Lower lobe of right lung (tissue), 2 donors: ENCODE results near the gene NNT. TPM values are rescaled to one million over a fixed set of nuclear protein-coding genes. Genes with fewer than 3 reads are reported as not detected.
A peak's percentile ranks its signal among the peaks of the same experiment; 100 is the strongest.

ENCODE experiments used
- ATAC-seq, 2 donors: fragments of 200-7000 bp; cut with Tn5 transposase; one replicate each; pipeline ENCODE4 v1.9.1; 2020 to 2022; ENCODE audit warnings: mild to moderate bottlenecking in 2 of 2, moderate library complexity in 2 of 2
- DNase-seq: peaks from one replicate; pipeline ENCODE4 v3.0.0-alpha.2; 2020
- H3K27ac ChIP-seq: fragments of 200-600 bp; one replicate; pipeline ENCODE4 v1.8.0; 2022
- H3K27me3 ChIP-seq: fragments of 200-600 bp; one replicate; pipeline ENCODE4 v1.8.0; 2022; ENCODE audit warnings: low read depth
- H3K36me3 ChIP-seq: fragments of 200-600 bp; one replicate; pipeline ENCODE4 v1.8.0; 2022; ENCODE audit warnings: mild to moderate bottlenecking
- H3K4me1 ChIP-seq: fragments of 200-600 bp; one replicate; pipeline ENCODE4 v1.8.0; 2022
- H3K4me3 ChIP-seq: fragments of 200-600 bp; one replicate; pipeline ENCODE4 v1.8.0; 2022; ENCODE audit warnings: mild to moderate bottlenecking
- H3K9me3 ChIP-seq: fragments of 200-600 bp; one replicate; pipeline ENCODE4 v1.8.0; 2022
- intact Hi-C: fragments of 100-400 bp; cut with DNase I; formaldehyde crosslinking; loops from one replicate; pipeline ENCODE4 v1.11.0; 2022
- total RNA-seq: library from RNA; stranded (reverse); fragmentation: NEBNext Ultra II Directional; extraction: Animal tissue kit (Norgen Biotek cat#: 25700); gene quantifications from one replicate; pipeline ENCODE4 v1.2.1, GENCODE V29; 2021
- TF ChIP-seq, protein P1 (sequence below): fragments of 200-600 bp; IDR thresholded peaks from one replicate; pipeline ENCODE4 v1.8.0; 2022; ENCODE audit warnings: antibody characterized with exemption, mild to moderate bottlenecking
- donor health status: DM: no; HTN: yes; CAD: no; lungs with severe emphysema.

Gene NNT
- total RNA-seq, 1 donor from 2014 or later = 70.9 TPM

DNA sequence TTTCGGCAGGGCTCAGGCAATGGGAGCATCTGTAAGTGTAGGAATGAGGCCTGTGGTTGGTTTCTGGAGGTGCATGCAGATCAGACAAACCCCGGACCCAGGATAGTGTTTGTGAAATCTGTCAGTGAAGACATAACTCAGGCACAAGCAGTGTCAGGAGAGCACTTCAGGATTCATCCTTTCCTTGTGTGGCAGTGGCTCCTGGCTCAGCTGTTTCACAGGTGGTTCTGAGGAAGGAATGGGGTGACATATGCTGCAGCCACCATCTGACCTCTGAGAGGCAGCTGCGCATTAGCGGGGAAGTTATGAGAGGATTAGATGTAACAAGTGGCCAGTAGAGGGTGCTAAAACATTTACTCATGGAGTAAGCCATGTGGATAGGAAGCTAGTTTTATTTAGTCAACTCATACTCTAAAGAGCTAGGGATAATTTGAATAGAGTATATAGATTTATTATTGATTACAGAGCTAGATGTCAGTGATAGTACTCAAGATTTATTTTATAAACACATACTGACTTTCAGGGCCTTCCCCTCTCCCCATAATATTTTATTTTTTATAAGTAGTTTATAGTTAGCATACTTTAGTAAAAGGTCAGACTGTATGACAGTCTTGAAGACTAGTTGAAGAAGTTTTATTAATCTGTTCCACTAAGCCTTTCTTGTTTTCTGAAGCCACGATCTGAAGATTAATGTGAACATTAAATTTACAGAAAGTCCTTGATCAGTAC is 28.4 kb downstream of the NNT start:
- H3K36me3 ChIP-seq = peaks cover 25% of the 10 kb centered on the region
- DNase-seq (no peak), ATAC-seq (peak; percentile 90 to 93)
- intact Hi-C loops = no loop called here
- no peaks in the 10 kb centered on the region for H3K27me3 ChIP-seq
- no peak overlapping the region for H3K27ac ChIP-seq
- TF ChIP-seq, protein P1, sequence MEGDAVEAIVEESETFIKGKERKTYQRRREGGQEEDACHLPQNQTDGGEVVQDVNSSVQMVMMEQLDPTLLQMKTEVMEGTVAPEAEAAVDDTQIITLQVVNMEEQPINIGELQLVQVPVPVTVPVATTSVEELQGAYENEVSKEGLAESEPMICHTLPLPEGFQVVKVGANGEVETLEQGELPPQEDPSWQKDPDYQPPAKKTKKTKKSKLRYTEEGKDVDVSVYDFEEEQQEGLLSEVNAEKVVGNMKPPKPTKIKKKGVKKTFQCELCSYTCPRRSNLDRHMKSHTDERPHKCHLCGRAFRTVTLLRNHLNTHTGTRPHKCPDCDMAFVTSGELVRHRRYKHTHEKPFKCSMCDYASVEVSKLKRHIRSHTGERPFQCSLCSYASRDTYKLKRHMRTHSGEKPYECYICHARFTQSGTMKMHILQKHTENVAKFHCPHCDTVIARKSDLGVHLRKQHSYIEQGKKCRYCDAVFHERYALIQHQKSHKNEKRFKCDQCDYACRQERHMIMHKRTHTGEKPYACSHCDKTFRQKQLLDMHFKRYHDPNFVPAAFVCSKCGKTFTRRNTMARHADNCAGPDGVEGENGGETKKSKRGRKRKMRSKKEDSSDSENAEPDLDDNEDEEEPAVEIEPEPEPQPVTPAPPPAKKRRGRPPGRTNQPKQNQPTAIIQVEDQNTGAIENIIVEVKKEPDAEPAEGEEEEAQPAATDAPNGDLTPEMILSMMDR = peak; percentile 63
- H3K4me3 ChIP-seq = no peak overlapping the region
- H3K4me1 ChIP-seq = peaks cover 4% of the 10 kb centered on the region
- H3K9me3 ChIP-seq = no peaks in the 10 kb centered on the region

DNA sequence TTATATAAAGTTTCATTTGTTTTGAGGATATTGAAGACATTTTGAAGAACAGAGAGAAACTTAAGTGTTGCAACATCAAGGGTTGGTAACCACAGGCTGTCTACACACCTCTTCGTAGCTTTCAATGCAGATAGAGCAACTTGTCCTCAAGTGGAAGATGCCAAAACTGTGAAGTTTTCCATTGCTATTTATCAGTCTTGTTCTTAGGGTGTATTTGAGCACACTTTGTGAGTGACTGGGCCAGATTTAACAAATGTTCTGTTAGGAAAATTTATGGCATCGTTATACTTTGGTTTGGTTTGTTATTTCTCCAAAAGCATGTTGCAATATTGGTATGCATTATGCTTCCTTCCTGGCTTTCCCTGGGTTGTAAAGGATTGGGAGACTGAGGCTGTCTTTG is 31.6 kb downstream of the NNT start:
- DNase-seq = no peak
- no peak for ATAC-seq

DNA sequence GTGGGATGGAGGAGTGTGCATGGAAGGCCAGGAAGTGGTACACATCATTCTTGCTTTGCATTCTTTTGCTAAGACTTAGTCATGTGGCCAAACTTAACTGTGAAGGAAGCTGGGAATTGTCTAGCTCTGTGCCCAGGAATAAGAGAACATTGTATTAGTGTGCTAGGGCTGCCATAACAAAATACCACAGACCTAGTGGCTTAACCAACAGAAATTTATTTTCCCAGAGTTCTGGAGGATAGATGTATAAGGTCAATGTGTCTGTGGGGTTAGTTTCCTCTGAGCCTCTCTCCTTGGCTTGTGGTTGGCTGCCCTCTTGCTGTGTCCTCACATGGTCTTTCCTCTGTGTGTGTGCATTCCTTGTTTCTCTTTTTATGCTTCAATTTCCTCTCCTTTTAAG is 32.4 kb downstream of the NNT start:
- DNase-seq (no peak), ATAC-seq (no peak)
- TF ChIP-seq, protein P1 = no peak
- peaks cover 8% of the 10 kb centered on the region for H3K4me1 ChIP-seq
- peaks cover 16% of the 10 kb centered on the region for H3K36me3 ChIP-seq
- H3K27ac ChIP-seq = no peak overlapping the region
- H3K9me3 ChIP-seq = no peaks in the 10 kb centered on the region
- no peaks in the 10 kb centered on the region for H3K27me3 ChIP-seq
- intact Hi-C loops = no loop called here
- H3K4me3 ChIP-seq = no peak overlapping the region

More for the DNA sequence above, 31.6 kb downstream of the NNT start:
- Histone ChIP-seq H3K4me3 (no peak overlapping the region), H3K27me3 (no peaks in the 10 kb centered on the region), H3K27ac (no peak overlapping the region), H3K4me1 (peaks cover 8% of the 10 kb centered on the region), H3K36me3 (peaks cover 12% of the 10 kb centered on the region), H3K9me3 (no peaks in the 10 kb centered on the region)
- intact Hi-C loops = no loop called here
- TF ChIP-seq, protein P1 = no peak

DNA sequence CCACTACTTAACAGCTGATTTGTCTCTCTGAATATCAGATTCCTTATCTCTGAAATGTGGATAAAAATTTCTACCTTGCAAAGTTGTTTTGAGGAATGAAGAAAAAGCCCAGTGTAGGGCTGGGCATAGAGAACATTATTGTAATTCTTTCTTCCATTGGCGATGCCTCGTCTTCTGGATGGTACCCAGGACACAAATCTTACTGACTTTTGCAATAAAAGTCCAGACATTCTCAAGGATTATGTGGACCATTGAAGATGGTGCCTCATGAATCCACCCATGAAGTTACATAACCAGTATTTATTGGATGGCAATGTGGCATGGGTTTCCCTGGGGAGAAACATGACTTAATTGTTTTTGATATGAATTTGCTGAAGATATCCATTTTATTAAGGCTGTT is 33.1 kb downstream of the NNT start:
- peaks cover 16% of the 10 kb centered on the region for H3K36me3 ChIP-seq
- intact Hi-C loops = no loop called here
- TF ChIP-seq, protein P1 = no peak
- H3K4me3 ChIP-seq = no peak overlapping the region
- H3K27ac ChIP-seq = no peak overlapping the region
- H3K4me1 ChIP-seq = peaks cover 7% of the 10 kb centered on the region
- ATAC-seq (no peak), DNase-seq (no peak)
- no peaks in the 10 kb centered on the region for H3K27me3 ChIP-seq
- H3K9me3 ChIP-seq = no peaks in the 10 kb centered on the region

DNA sequence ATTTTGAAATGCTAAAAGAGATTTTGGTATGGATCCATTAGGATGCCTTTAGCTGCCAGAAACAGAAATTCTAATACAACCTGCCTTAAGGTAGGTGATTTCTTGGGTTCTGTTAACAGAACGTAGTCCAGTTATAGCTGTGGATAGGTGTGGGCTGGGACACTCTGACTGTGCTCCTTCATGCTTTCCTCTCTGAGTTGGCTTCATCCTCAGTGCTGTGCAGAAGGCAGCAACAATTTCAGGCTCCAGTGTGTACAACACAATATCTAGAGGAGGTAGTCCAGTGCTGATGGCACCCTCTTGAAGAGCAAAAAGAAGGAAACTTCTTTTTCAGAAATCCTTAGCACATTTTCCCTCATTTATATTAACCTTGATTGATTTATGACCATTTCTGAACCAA is 34.4 kb downstream of the NNT start:
- peaks cover 5% of the 10 kb centered on the region for H3K4me1 ChIP-seq
- H3K36me3 ChIP-seq = peaks cover 12% of the 10 kb centered on the region
- no peak overlapping the region for H3K27ac ChIP-seq
- TF ChIP-seq, protein P1 = no peak
- DNase-seq (no peak), ATAC-seq (no peak)
- no peak overlapping the region for H3K4me3 ChIP-seq
- H3K27me3 ChIP-seq = no peaks in the 10 kb centered on the region
- no peaks in the 10 kb centered on the region for H3K9me3 ChIP-seq
- intact Hi-C loops = no loop called here
